NCI-H2171 (cell line): ENCODE measurements around the gene DRGX.

Experiments used
- DNase-seq: peaks from one replicate; lab custom pipeline; 2025; lab: John Stamatoyannopoulos, UW

Gene DRGX

GRCh38 chr10:49361178-49361554, 34.7 kb downstream of the DRGX start:
- no peak for DNase-seq

GRCh38 chr10:49360271-49361177, 35.4 kb downstream of the DRGX start:
- DNase-seq = no peak

- no peak for DNase-seq
Observed at GRCh38 chr10:49359349-49360270, 36.3 kb downstream of the DRGX start.

- DNase-seq = no peak
Observed at GRCh38 chr10:49357910-49358309, 38.0 kb downstream of the DRGX start.

DNA sequence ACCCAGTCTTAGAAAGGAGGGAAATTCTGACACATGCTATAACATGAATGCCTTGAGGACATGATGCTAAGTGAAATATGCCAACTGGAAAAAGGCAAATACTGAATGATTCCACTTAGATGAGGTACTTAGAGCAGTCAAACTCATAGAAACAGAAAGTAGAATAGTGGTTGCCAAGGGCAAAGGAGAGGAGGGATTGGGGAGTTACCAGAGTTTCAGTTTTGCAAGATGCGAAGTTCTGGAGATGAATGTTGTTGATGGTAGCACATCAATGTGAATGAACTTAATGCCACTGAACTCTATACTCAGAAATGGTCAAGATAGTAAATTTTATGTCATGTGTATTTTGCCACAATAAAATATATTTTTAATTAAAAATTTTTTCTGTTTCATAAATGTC, 38.9 kb downstream of the DRGX start:
- DNase-seq = no peak

DNA sequence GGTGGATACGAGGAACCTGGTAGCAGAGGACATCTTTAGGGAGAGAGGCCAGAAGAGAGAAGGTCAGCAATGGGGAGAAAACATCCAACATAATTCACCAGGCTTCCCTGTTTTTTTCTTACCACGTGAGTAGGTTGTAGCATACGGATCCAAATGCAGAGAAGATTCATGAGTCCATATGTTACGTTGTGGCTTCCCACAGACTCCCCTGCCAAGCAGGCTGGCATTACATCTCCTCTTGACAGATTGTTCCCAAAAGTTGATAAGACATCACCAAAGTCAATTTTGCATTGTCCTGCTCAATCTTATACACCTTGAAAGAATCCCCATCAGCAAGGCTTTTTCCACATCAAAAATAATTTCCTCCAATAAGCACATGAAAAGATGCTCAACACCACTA, 39.7 kb downstream of the DRGX start:
- no peak for DNase-seq

DNA sequence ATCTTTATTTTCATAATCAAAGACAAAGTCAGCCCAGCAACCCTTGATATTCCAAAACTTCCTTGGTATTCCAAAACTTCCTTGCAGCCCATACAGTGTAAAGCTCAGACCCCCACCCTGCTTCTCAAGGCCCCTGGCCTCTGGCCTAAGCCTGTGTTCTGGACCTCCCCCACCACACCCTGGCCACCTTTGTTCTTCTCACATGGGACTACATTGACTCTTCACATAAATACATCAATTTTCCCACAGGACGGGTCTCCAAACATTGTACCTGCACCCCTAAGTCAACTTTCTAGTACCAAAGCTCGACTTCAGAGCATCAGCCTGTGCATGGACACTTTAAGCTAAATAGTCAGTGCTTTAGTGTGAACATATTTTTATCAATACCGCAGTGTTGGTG, 40.7 kb downstream of the DRGX start:
- no peak for DNase-seq

DNA sequence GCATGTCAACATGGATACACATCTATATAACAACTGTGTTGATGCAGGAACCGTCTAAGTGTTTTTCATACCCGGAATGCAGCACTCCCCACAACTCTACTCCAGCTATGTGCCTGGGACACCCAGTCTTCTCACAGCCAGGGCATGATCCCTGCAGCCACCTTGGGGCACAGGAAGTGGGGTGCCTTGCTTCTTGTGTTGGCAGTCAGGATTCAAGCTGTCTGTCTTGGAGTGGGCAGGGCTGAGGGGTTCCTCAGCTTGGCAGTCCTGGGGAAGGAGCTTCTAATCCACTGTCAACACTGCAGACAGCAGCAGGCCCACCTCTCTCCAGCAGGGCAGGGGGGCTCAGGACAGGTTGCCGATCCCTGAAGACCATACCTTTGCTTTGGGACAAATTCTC, 41.3 kb downstream of the DRGX start:
- no peak for DNase-seq

DNA sequence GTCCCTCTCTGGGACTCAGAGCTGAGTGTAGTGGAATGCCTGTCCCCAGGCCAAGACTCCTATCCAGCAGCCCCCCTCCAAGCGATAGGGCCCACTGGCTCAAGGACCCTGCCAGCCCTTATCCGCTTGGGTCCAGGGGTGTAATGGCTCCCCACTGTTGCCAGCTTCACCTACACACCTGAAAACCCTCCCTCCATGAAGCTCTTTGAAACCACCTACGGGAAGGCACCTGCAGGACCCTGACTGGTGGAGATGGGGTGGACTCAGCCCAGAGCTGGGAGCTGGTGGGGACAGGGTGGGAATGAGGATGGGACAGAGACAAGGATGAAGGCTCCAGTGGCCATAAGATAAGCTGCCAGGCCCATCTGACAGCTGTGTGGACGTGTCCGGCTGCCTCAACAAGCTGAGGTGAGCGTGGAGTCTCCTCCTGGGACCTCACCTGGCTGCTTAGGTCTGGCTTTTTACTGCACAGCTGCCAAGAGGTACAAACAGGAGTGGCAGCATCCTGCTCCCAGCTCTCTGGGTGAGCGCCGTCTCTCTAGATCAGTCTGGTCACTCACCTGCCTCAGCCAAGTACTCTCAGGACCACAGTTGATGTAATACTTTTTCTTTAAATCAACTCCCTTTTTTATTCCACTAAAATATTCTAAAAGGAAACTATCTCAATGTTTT, 41.9 kb downstream of the DRGX start:
- no peak for DNase-seq

DNA sequence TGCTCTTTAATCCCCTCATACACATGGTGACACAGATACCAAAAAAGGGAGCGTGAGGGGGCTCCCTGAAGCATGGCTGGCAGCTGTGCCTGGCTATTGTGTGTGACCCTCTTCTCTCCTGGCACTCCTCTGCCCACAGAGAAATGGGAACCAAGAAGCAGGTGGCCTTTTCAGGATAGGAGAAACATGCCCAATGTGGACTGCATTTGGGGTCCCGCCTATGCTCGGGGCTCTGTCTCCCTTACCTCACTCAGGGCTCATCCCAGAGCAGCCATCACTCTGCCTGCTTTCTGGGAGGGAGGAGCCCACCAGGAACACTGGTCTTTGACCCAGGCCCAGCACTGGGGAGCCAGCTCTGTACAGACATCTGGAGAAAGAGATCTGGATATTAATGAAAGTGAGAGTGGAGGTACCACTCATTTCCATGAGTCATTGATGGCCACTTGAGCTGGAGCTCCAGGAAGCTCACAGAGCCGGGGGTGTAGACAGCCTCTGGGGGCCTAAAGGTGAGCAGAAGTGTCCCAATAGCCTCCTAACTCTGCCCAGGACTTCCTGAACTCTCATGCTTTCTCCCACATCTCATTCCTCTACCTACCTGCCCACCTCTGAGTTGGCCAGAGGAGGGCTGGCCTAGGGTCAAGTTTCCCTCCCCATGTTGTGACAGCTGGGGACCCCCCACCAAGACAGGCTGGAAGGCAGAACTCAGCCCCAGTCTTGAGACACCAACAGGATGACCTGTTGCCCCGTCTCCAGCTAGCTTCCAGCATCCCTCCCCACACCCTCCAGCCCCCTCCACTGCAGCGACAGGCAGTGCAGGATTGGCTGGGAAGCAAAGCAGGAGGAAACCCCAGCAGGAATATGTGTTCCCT, 42.6 kb downstream of the DRGX start:
- DNase-seq = no peak

DNA sequence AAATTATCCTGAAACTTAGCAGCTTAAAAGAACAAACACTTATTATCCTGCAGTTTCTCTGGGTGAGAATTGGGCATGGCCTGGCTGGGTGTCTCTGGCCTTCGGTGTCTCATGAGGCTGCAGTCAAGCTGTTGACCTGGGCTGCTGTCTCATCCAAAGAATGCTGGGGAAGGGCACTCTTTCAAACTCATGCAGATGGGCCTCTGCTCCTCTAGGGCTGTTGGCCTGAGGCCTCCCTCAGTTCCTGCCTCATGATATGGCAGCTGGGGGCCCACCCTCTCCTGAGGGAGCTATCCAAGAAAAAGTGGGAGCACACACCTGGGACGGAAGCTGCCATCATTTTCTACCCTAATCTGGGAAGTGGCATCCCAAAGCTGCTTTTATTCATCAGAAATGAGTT, 43.6 kb downstream of the DRGX start:
- DNase-seq = no peak

DNA sequence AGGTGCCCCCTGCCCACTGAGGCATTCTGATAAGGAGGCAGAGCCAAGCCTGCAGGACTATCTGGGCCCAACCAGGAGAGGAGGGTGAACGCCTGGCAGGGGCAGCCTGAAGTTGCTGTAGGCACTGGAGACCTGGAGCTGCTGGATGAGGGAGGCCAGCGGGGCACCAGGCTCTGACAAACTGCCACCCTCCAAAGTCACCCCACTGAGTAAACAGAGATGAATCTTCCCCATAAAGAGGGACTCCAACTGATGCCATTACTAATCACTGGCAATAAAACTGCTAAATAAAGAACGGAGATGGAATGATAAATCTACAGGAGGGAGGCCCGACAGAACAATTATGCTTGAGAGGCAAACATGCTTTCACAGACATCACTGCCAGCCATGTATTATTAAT, 44.2 kb downstream of the DRGX start:
- no peak for DNase-seq

DNA sequence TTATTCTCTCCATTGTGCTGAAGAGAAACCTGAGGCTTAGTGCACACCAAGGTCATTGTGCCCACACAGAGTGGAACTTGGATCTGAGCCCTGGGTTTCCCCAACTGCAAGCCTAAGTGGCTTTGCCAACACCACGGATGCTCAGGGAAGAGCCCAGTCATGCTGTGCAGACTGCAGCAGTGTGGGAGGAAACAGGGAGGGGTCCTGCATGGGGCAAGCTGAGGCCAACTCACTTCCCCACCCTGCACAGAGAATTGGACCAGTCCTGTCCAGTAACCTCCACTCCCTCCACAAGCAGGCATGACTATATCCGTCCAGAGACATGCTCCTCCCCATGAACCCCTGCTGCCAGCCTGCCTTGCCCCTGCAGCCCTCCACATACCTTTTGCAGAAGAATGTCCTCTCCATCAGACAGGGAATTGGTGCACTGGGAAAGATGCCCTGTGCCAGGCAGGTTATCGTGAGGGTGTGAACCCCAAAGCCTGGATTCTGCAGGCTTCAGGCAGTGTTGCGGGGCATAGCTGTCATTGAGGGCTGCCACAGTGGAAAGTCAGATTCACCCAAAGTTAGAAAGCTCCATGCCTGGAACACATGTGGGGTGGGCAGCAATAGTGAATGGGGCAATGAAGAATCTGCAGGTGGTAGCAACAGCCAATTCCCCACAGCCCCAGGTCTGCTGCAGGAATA, 44.9 kb downstream of the DRGX start:
- DNase-seq = no peak

DNA sequence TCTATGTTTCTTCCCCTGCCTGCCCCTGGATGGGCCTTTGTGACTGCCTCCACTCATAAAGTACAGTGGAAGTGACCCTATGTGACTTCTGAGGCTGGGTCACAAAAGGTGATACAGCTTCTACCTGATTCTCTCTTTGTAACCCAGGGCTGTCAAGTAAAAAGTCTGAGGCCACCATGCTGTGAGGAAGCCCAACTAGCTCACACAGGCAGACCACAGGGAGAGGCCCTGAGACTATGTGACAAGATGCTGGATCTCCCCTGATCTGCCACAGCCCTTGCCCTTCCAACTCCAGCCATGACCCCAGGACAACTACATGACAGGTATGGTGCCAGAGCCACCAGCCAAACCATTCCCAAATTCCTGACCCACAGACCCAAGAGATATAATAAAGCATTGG, 45.8 kb downstream of the DRGX start:
- DNase-seq = no peak

- no peak for DNase-seq
Observed at GRCh38 chr10:49349390-49349789, 46.5 kb downstream of the DRGX start.

DNA sequence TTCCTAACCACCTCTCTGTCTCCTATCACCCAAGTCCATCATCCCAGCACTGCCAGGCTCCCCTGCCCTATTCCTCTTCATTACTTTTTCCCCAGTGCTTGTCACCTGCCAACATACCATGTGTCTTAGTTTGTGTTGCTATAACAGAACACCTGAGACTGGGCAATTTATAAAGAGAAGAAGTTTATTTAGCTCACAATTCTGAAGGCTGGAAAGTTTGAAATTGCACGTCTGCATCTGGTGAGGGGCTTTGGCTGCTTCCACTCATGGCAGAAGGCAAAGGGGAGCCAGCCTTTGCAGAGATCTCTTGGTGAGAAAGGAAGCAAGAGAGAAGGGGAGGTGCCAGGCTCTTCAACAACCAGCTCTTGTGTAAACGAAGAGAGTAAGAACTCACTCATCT, 47.3 kb downstream of the DRGX start:
- no peak for DNase-seq

GRCh38 chr10:49347827-49348226, 48.1 kb downstream of the DRGX start:
- DNase-seq = no peak

DNA sequence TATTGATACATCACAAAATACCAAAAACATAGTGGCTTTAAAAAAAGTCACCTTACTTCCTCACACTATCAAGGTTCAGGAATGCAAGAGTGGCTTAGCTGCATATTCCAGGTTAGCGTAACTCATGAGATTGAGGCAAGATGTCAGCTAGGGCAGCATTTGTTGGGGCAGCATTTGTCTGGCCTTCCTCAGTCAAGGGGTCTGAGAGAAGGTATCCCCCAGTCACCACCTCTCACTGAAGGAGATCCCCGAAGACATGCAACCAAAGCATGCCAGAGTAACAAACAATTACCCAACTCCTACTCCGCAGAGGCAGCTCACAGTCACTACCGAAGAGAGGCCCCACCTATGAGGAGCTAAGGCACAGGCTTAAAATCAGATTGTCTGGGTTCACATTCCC, 48.5 kb downstream of the DRGX start:
- no peak for DNase-seq

- no peak for DNase-seq
Observed at GRCh38 chr10:49344840-49345239, 51.0 kb downstream of the DRGX start.

DNA sequence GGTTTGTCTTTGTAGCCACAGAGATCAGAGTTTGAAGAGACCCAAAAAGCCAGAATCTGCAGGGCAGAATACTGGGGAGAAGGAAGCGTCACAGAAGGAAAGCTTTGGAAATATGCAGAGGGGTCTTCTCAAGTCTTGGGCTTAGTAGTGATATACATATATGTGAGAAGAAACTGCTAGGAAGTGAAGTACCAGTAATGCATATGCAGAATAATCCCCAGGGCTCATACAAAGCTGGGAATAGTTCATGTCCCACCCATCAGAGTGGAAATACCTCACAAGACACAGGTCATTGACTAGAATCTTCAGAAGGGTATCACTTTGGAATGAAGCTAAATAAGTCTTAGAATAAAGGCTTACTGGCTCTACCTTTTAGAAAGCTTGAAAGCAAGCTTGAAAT, 57.3 kb downstream of the DRGX start:
- DNase-seq = no peak

GRCh38 chr10:49335364-49335972, 60.4 kb downstream of the DRGX start:
- DNase-seq = no peak
